DMS 273 treated with DMSO at 0.1 percent for 48 hours (cell line): ENCODE measurements around the gene ADAM22.

Experiments
- DNase-seq: peaks from one replicate; lab custom pipeline; 2025; lab: John Stamatoyannopoulos, UW

Gene ADAM22

GRCh38 chr7:87959336-87959735 is 25.3 kb downstream of the ADAM22 start:
- DNase-seq, result no peak

DNA sequence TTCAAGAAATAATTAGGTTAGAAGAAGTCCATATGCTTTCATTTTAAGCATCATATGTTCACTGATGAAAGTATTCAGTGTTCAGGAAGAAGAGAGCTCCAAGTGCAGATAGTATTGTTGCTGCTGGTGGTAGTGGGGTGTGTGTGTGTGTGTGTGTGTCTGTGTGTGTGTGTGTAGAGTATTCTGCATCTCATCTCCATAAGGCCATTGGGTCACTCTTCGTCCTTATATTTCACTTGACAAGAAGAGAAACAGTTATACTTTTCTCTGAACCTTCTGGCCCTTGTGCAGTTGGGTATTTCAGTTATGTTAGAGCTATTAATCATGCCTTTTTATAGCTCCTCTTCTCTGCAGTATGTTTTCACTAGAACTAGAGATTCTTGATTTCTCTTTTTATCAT is 26.2 kb downstream of the ADAM22 start:
- DNase-seq, result no peak

- DNase-seq, result no peak
These were observed 27.7 kb downstream of the ADAM22 start for GRCh38 chr7:87961754-87962153.

GRCh38 chr7:87966271-87966670 is 32.2 kb downstream of the ADAM22 start:
- DNase-seq, result no peak

GRCh38 chr7:87968021-87968420 is 34.0 kb downstream of the ADAM22 start:
- DNase-seq, result no peak

DNA sequence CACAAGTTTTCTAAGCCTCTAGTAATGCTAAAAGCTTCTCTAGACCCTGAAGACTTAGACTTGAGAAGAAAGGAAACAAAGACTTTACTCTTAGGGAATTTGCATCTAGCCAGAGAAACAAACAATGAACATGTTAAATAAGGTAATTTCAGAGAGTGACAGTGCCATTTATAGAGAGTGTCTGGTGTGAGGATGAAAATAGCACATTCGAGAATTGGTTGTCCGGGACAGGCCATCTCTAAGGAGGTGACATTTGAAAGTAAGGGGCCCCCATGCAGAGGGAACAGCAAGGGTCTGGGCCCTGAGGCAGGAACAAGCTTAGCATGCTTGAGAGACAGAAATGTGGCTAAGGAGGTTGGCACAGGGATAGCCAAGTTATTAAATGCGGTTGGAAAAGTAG is 48.1 kb downstream of the ADAM22 start:
- no peak for DNase-seq

DNA sequence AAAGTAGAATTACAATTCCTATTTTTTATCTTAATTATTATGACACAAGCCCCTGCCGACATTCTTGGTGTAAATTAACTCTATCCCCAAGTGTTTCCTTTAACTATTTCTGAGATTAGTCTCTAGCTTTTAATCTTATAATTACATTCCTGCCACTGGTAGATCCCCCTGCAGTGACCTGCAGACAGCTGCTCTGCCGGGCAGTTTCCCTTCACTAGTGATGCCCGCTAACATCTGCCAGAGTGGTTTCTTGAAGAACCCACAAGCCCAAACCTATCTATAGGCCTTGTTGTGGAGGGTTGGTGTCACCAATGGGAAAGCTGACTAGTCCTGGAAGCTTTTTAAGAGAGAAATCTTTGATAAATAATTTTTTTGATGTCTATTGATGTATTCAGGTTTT is 50.0 kb downstream of the ADAM22 start:
- no peak for DNase-seq

- DNase-seq, result no peak
These were observed 59.2 kb downstream of the ADAM22 start for GRCh38 chr7:87993269-87993668.

- DNase-seq, result no peak
These were observed 65.2 kb downstream of the ADAM22 start for GRCh38 chr7:87999261-87999660.

GRCh38 chr7:88001744-88002530 is 67.9 kb downstream of the ADAM22 start:
- no peak for DNase-seq

- no peak for DNase-seq
These were observed 68.6 kb downstream of the ADAM22 start for GRCh38 chr7:88002617-88003016.

- DNase-seq, result no peak
These were observed 69.5 kb downstream of the ADAM22 start for GRCh38 chr7:88003581-88003980.

GRCh38 chr7:88005191-88005590 is 71.1 kb downstream of the ADAM22 start:
- no peak for DNase-seq

GRCh38 chr7:88009651-88010050 is 75.6 kb downstream of the ADAM22 start:
- DNase-seq, result no peak

DNA sequence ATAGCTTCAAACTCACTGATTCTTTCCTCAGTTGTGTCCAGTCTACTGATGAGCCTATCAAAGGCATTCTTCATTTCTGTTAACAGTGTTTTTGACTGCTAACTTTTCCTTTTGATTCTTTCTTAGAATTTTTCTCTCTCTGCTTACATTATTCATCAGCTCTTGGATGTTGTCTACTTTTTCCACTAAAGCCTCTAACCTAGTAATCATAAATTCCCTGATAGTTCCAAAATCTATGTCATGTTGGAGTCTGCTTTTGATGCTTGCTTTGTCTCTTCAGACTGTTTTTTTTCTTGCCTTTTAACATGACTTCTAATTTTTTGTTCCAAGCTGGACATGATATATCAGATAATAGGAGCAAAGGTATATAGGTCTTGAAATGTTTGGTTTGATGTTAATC is 78.0 kb downstream of the ADAM22 start:
- no peak for DNase-seq

DNA sequence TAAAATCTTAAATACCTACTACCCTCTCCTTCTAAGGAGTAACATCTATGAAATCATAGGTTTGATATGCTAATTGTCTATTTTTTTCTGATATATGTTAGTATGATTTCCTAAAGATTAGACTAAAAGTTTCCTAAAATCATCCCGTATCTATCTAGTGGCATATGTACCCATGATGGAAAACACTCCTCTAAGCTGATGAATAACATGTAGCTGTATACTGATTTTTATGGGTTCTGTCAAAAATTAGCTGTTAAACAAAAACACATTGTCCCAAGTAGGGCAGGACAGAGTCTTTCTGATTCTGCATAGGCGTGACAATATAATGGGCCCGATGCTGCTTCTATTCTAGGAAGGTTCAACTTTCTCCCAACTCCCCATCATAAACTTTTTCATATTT is 79.9 kb downstream of the ADAM22 start:
- no peak for DNase-seq

DNA sequence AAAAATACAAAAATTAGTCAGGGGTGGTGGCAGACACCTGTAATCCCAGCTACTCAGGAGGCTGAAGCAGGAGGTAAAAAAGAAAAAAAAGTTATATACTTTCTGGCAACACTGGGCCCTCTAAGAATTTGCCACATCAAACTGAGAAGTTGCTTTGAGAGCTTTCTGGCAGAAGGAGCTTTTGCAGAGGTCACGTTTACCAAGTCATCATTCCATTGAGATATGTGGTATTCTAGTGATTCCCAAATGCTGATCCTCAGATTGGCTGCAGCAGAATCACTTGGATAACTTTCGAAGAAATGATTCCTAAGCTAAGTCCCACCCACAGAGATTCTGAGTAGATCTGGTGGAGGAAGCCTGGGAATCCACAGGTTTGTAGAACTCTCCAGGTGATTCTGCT is 80.5 kb downstream of the ADAM22 start:
- DNase-seq, result no peak

- no peak for DNase-seq
These were observed 81.3 kb downstream of the ADAM22 start for GRCh38 chr7:88015309-88015708.

DNA sequence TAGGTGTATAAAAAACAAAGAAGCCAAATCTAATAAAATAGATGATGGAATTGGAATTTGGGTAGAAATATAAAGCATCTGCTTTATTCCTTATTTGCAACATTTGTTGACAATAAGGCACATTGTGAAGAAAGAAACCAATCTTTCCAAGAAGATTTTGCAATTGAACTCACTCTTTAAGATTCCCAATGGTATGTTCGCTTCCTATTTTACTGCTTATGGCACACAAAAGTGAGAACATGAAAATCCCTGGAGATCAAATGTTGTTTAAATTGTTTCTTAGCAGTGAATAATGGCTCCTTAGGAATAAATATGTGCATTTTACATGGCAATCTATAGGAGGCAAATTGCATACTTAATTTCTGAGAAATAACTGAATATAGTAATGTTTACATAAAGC is 84.5 kb downstream of the ADAM22 start:
- DNase-seq, result no peak

DNA sequence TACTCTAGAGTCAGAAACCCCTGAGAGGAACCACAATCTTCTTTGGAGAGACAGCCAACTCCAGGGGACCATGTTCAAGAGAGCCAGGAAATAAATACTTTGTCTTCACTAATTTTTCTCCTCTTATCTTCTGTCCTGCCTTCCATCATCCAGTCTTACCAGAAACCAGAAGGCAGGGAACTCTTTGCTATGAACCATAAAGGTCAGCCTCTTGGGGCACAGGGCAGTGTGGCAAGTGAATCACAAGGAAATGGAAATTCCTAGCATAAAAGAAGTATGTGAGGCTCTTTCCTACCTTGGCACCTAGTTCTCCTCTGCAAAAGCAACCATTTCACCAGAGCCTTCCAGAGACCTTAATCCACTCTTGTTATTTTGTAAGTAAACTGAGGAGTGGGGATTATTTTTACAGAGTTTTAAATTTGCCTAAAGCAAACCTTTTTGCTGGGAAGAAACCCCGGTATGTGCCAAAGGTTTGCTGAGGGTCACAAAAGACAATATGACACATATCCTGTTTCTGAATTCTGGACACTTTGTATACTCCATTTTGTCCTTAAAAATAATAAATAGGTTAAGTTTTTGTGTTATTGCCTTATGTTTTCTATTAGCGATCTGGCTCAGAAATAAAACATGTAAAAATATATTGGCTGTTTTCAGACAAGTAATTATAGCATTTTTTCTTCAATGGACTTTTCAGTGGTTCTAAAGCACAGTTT is 87.1 kb downstream of the ADAM22 start:
- DNase-seq, result no peak

DNA sequence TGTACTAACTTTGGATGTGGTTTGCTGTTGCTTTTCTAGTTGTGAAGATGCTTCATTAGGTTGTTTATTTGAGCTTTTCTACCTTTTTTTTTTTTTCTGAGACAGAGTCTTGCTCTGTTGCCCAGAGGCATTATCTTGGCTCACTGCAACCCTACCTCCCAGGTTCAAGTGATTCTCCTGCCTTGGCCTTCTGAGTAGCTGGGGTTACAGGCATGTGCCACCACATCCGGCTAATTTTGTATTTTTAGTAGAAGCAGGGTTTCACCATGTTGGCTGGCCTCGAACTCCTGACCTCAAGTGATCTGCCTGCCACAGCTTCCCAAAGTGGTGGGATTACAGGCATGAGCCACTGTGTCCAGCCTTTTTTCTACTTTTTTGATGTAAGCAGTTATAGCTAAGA is 93.7 kb downstream of the ADAM22 start:
- DNase-seq, result no peak

- no peak for DNase-seq
These were observed 100.1 kb downstream of the ADAM22 start for GRCh38 chr7:88034083-88034695.

DNA sequence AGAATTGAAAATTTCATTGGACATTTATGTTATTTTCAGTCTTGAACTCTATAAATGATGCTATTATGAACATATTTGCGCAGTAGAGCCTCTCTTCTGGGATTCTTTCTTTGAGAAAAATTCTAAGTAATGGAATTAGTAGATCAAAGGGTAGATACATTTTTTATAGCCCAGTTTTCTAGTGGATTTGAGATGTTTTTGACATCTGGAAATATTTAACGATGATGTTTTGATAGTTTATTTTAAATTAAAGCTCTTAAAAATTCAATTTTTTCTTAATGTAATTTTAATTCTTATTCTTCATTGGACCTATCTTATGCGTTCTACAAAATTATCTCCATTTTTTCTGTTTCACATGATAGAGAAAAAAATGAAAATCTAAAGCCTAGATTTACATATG is 103.0 kb downstream of the ADAM22 start:
- DNase-seq, result no peak
